Hepatocyte (in vitro differentiated cells): ENCODE measurements around the gene DDX28. TPM values are rescaled to one million over a fixed set of nuclear protein-coding genes. Genes with fewer than 3 reads are reported as not detected.

Source experiments
- DNase-seq: peaks from one replicate; pipeline ENCODE4 v3.0.0-alpha.2; 2016; ENCODE audit warnings: low spot score
- H2AFZ ChIP-seq: fragments of 200-600 bp; sonication (generic); 2 replicates; pipeline ENCODE4 v1.6.0; 2016; ENCODE audit warnings: antibody characterized with exemption, mild to moderate bottlenecking
- H3K27ac ChIP-seq: fragments of 200-600 bp; sonication (generic); 2 replicates; pipeline ENCODE4 v1.5.1; 2016; ENCODE audit warnings: mild to moderate bottlenecking
- H3K27me3 ChIP-seq: fragments of 200-600 bp; sonication (generic); 2 replicates; pipeline ENCODE4 v1.6.1; 2016
- H3K36me3 ChIP-seq: fragments of 200-600 bp; sonication (generic); replicated peaks from 2 replicates; pipeline ENCODE4 v1.5.1; 2016; ENCODE audit warnings: low read depth; ENCODE audit not compliant: insufficient read depth
- H3K4me1 ChIP-seq: fragments of 200-600 bp; sonication (generic); 2 replicates; pipeline ENCODE4 v1.5.1; 2016; ENCODE audit warnings: mild to moderate bottlenecking, moderate library complexity; ENCODE audit not compliant: insufficient read depth
- H3K4me2 ChIP-seq: fragments of 200-600 bp; sonication (generic); 2 replicates; pipeline ENCODE4 v1.6.0; 2016
- H3K4me3 ChIP-seq: fragments of 200-600 bp; sonication (generic); 2 replicates; pipeline ENCODE4 v1.5.1; 2016; ENCODE audit warnings: mild to moderate bottlenecking
- H3K79me2 ChIP-seq: fragments of 200-600 bp; sonication (generic); 2 replicates; pipeline ENCODE4 v1.6.0; 2017; ENCODE audit warnings: mild to moderate bottlenecking
- H3K9me2 ChIP-seq: fragments of 200-600 bp; sonication (generic); replicated peaks from 2 replicates; pipeline ENCODE4 v1.6.0; 2017; ENCODE audit warnings: mild to moderate bottlenecking; ENCODE audit not compliant: insufficient read depth
- H3K9me3 ChIP-seq: fragments of 200-600 bp; sonication (generic); 2 replicates; pipeline ENCODE4 v1.5.1; 2016; ENCODE audit warnings: low read depth, mild to moderate bottlenecking
- H4K20me1 ChIP-seq: fragments of 200-600 bp; sonication (generic); 2 replicates; pipeline ENCODE4 v1.6.0; 2016; ENCODE audit warnings: mild to moderate bottlenecking; ENCODE audit not compliant: insufficient read depth, poor library complexity, severe bottlenecking
- CTCF ChIP-seq: fragments of 200-600 bp; sonication (generic); IDR thresholded peaks from 2 replicates; pipeline ENCODE4 v1.5.1; 2016; ENCODE audit warnings: antibody characterized with exemption, mild to moderate bottlenecking; ENCODE audit not compliant: poor library complexity
- EZH2 ChIP-seq: fragments of 200-600 bp; sonication (generic); IDR thresholded peaks from 2 replicates; pipeline ENCODE4 v1.6.1; 2016; ENCODE audit warnings: antibody characterized with exemption, mild to moderate bottlenecking, borderline replicate concordance
- EZH2phosphoT487 ChIP-seq: fragments of 200-600 bp; sonication (generic); IDR thresholded peaks from one replicate; pipeline ENCODE4 v1.6.1; 2018; ENCODE audit warnings: antibody characterized with exemption, mild to moderate bottlenecking, low read depth, moderate library complexity; ENCODE audit not compliant: unreplicated experiment, severe bottlenecking
- WGBS: methylation state at CpG from one replicate; pipeline ENCODE4 v1.1.6; 2016; ENCODE audit warnings: low lambda C conversion rate; ENCODE audit errors: missing lambda C conversion rate; 5-methylcytosine and 5-hydroxymethylcytosine counted together
- polyA plus RNA-seq: library from polyadenylated mRNA; unstranded; fragments of >200 nt; fragmentation: Nextera tagmentation; extraction: Ambion mirVana; gene quantifications from 2 replicates; pipeline ENCODE4 v1.2.1, GENCODE V29; 2016
- total RNA-seq: library from RNA; depleted of rRNA; stranded (reverse); fragments of >200 nt; gene quantifications from 2 replicates; pipeline ENCODE4 v1.2.3, GENCODE V29; 2014

DDX28 gene
- total and polyA plus RNA-seq, 2 experiments from 2014 or later = 8.6 to 12.5 TPM

- Histone ChIP-seq H3K9me3 (no peaks in the 10 kb centered on the region), H3K4me2 (no peak within 1 kb of the TSS), H3K36me3 (no peaks in the 10 kb centered on the region), H2AFZ (no peak within 1 kb of the TSS), H3K9me2 (no peaks in the 10 kb centered on the region), H3K4me1 (no peaks in the 10 kb centered on the region), H3K27me3 (no peaks in the 10 kb centered on the region), H3K4me3 (no peak within 1 kb of the TSS), H3K27ac (no peak within 1 kb of the TSS), H4K20me1 (no peaks in the 10 kb centered on the region), H3K79me2 (no peaks in the 10 kb centered on the region)
- TF ChIP-seq CTCF (peak; percentile 5), EZH2phosphoT487 (no peak)
- DNase-seq = no peak
- WGBS = 83% methylated on average over 48 of the region's 62 CpGs
These were observed 42.9 kb downstream of the DDX28 start, which contains the start of gene DPEP3 for GRCh38 chr16:67979955-67980678. DPEP3 (minus strand) TSS chr16:67980499; CDS start chr16:67980380, 119 bp downstream.

- WGBS = 90% methylated on average over 9 of the region's 9 CpGs
- H3K27me3 ChIP-seq = no peaks in the 10 kb centered on the region
These were observed 45.4 kb downstream of the DDX28 start for GRCh38 chr16:67977469-67978227.

GRCh38 chr16:67977005-67977404 lies 46.0 kb downstream of the DDX28 start:
- TF ChIP-seq EZH2phosphoT487 (no peak), CTCF (no peak)
- Histone ChIP-seq H3K27ac (no peak overlapping the region), H4K20me1 (no peaks in the 10 kb centered on the region), H3K9me2 (no peaks in the 10 kb centered on the region), H3K27me3 (no peaks in the 10 kb centered on the region), H3K4me1 (no peaks in the 10 kb centered on the region), H3K79me2 (no peaks in the 10 kb centered on the region), H3K4me2 (no peak overlapping the region), H3K4me3 (no peak overlapping the region), H3K36me3 (no peaks in the 10 kb centered on the region), H3K9me3 (no peaks in the 10 kb centered on the region), H2AFZ (no peak overlapping the region)
- no peak for DNase-seq
- WGBS = 78% methylated on average over 5 of the region's 5 CpGs

More at GRCh38 chr16:67977469-67978227, 45.4 kb downstream of the DDX28 start:
- no peak for DNase-seq
- Histone ChIP-seq H3K9me3 (no peaks in the 10 kb centered on the region), H4K20me1 (no peaks in the 10 kb centered on the region), H3K4me2 (no peak overlapping the region), H3K4me1 (no peaks in the 10 kb centered on the region), H3K27ac (no peak overlapping the region), H3K4me3 (no peak overlapping the region), H2AFZ (no peak overlapping the region), H3K9me2 (no peaks in the 10 kb centered on the region), H3K79me2 (no peaks in the 10 kb centered on the region), H3K36me3 (no peaks in the 10 kb centered on the region)
- TF ChIP-seq EZH2phosphoT487 = no peak
- no peak for TF ChIP-seq CTCF
- TF ChIP-seq EZH2 = no peak
